IMR-90 (cell line): Measurements from ENCODE around the gene RAPGEF1. TPM values are rescaled to one million over a fixed set of nuclear protein-coding genes. Genes with fewer than 3 reads are reported as not detected.

Experiments
- ATAC-seq: fragments of 200-7000 bp; cut with Tn5 transposase; 2 replicates; pipeline ENCODE4 v1.9.1; 2020; ENCODE audit warnings: low read depth, mild to moderate bottlenecking, moderate library complexity
- BruUV-seq: library from RNA; stranded (reverse); fragments of 400-500 nt; replicated peaks from 2 replicates; lab custom pipeline; 2021; lab: Mats Ljungman, UMichigan
- CTCF ChIA-PET: fragments of 300-600 bp; formaldehyde crosslinking; extraction: SDS; loops from one replicate; lab custom pipeline; 2021; ENCODE audit warnings: antibody characterized with exemption; lab: Yijun Ruan, JAX
- POLR2A ChIA-PET: fragments of 300-600 bp; sonication (Branson Sonifier 250); formaldehyde crosslinking; loops from one replicate; lab custom pipeline; 2022; ENCODE audit warnings: antibody characterized with exemption; ENCODE audit not compliant: unreplicated experiment; lab: Charles Lee
- DNase-seq: peaks from one replicate; pipeline ENCODE4 v3.0.0; 2013
- H2AFZ ChIP-seq: replicated peaks from 2 replicates; pipeline ENCODE3; 2013; ENCODE audit warnings: low read length, mild to moderate bottlenecking; ENCODE audit not compliant: poor library complexity
- H2AK5ac ChIP-seq: 2 replicates; pipeline ENCODE4 v1.6.1; 2013; ENCODE audit warnings: low read depth, low read length, inconsistent platforms
- H2AK9ac ChIP-seq: replicated peaks from 2 replicates; pipeline ENCODE3; 2013; ENCODE audit warnings: mild to moderate bottlenecking, low read depth, low read length, moderate library complexity; ENCODE audit not compliant: poor library complexity
- H2BK120ac ChIP-seq: 2 replicates; pipeline ENCODE4 v1.6.1; 2013; ENCODE audit warnings: low read depth, low read length, inconsistent platforms
- H2BK15ac ChIP-seq: 3 replicates; pipeline ENCODE4 v1.6.1; 2013; ENCODE audit warnings: low read depth, low read length, inconsistent platforms
- H2BK20ac ChIP-seq: 2 replicates; pipeline ENCODE4 v1.6.1; 2013; ENCODE audit warnings: low read depth, mild to moderate bottlenecking, inconsistent platforms, low read length, moderate library complexity
- H2BK5ac ChIP-seq: 2 replicates; pipeline ENCODE4 v1.6.1; 2013; ENCODE audit warnings: mild to moderate bottlenecking, low read depth, low read length, inconsistent platforms; ENCODE audit not compliant: poor library complexity, severe bottlenecking
- H3K14ac ChIP-seq: replicated peaks from 2 replicates; pipeline ENCODE4 v1.6.1; 2013; ENCODE audit warnings: low read depth, low read length, inconsistent platforms
- H3K18ac ChIP-seq: 2 replicates; pipeline ENCODE4 v1.6.1; 2013; ENCODE audit warnings: low read depth, low read length, control low read depth
- H3K23ac ChIP-seq: 2 replicates; pipeline ENCODE4 v1.6.1; 2013; ENCODE audit warnings: low read depth, low read length, inconsistent platforms
- H3K27ac ChIP-seq: 2 replicates; pipeline ENCODE4 v1.5.1; 2013; ENCODE audit warnings: mild to moderate bottlenecking, control low read depth, low read length; ENCODE audit not compliant: insufficient read depth
- H3K27me3 ChIP-seq: 2 replicates; pipeline ENCODE4 v1.6.1; 2013; ENCODE audit warnings: low read length; ENCODE audit not compliant: control insufficient read depth, insufficient read depth
- H3K36me3 ChIP-seq: 2 replicates; pipeline ENCODE4 v1.6.1; 2013; ENCODE audit warnings: low read length, mixed read lengths; ENCODE audit not compliant: control insufficient read depth, insufficient read depth
- H3K4ac ChIP-seq: 2 replicates; pipeline ENCODE4 v1.6.1; 2013; ENCODE audit warnings: low read depth, low read length, inconsistent platforms
- H3K4me1 ChIP-seq: 2 replicates; pipeline ENCODE4 v1.6.1; 2013; ENCODE audit warnings: low read length, mixed read lengths; ENCODE audit not compliant: control insufficient read depth, insufficient read depth
- H3K4me2 ChIP-seq: 2 replicates; pipeline ENCODE4 v1.6.1; 2013; ENCODE audit warnings: low read depth, mild to moderate bottlenecking, control low read depth, low read length, moderate library complexity
- H3K4me3 ChIP-seq: 2 replicates; pipeline ENCODE4 v1.5.1; 2013; ENCODE audit warnings: low read depth, mild to moderate bottlenecking, control low read depth, low read length, moderate library complexity; ENCODE audit not compliant: insufficient read depth
- H3K56ac ChIP-seq: 2 replicates; pipeline ENCODE4 v1.6.1; 2013; ENCODE audit warnings: low read length, inconsistent platforms; ENCODE audit not compliant: insufficient read depth; ENCODE audit errors: extremely low read depth
- H3K79me1 ChIP-seq, 2 experiments: 2 replicates each; pipeline ENCODE4 v1.6.1; 2013; ENCODE audit warnings: low read length in 2 of 2, inconsistent platforms in 1 of 2, low read depth in 1 of 2
- H3K9ac ChIP-seq: 2 replicates; pipeline ENCODE4 v1.6.1; 2013; ENCODE audit warnings: low read depth, low read length, control low read depth
- H3K9me1 ChIP-seq: 2 replicates; pipeline ENCODE4 v1.6.1; 2013; ENCODE audit warnings: low read length, inconsistent platforms; ENCODE audit not compliant: insufficient read depth
- H3K9me3 ChIP-seq: 2 replicates; pipeline ENCODE4 v1.6.1; 2013; ENCODE audit warnings: low read length; ENCODE audit not compliant: control insufficient read depth, insufficient read depth
- H4K20me1 ChIP-seq: 2 replicates; pipeline ENCODE4 v1.6.1; 2013; ENCODE audit warnings: low read length, inconsistent platforms; ENCODE audit not compliant: insufficient read depth
- H4K5ac ChIP-seq: 2 replicates; pipeline ENCODE4 v1.6.1; 2013; ENCODE audit warnings: mild to moderate bottlenecking, low read depth, low read length, control low read depth
- H4K8ac ChIP-seq, 2 experiments: 2 replicates each; pipeline ENCODE4 v1.6.1; 2013; ENCODE audit warnings: low read depth in 2 of 2, low read length in 2 of 2, control low read depth in 1 of 2, inconsistent platforms in 1 of 2
- H4K91ac ChIP-seq: 2 replicates; pipeline ENCODE4 v1.6.1; 2013; ENCODE audit warnings: low read depth, low read length, inconsistent platforms; ENCODE audit not compliant: insufficient read depth
- BHLHE40 ChIP-seq: fragments of 150-350 bp; IDR thresholded peaks from 2 replicates; pipeline ENCODE4 v1.6.1; 2016; ENCODE audit warnings: mild to moderate bottlenecking, low read depth, low read length
- MAZ ChIP-seq: IDR thresholded peaks from 2 replicates; pipeline ENCODE4 v1.6.1; 2012; ENCODE audit warnings: low read depth, mild to moderate bottlenecking, low read length, improper control_type of control experiment, moderate library complexity, borderline replicate concordance
- WGBS, 2 experiments: methylation state at CpG; one replicate each; pipeline versions ENCODE4 v1.1.5 to v1.1.7; 2013; ENCODE audit warnings: missing lambda C conversion rate in 2 of 2; ENCODE audit not compliant: insufficient read length in 1 of 2; ENCODE audit errors: extremely low coverage in 2 of 2; 5-methylcytosine and 5-hydroxymethylcytosine counted together
- dilution Hi-C: fragments of 300-500 bp; cut with HindIII; formaldehyde crosslinking; loops from one replicate; pipeline ENCODE4 v1.14.3; 2018; ENCODE audit warnings: low sequenced_read_pairs; ENCODE audit not compliant: unreplicated experiment
- in situ Hi-C: fragments of 300-500 bp; cut with MboI; formaldehyde crosslinking; loops from 3 replicates; pipeline ENCODE4 v1.14.3; 2019; ENCODE audit warnings: low sequenced_read_pairs, inconsistent platforms, mixed read lengths
- intact Hi-C: fragments of 100-400 bp; cut with micrococcal nuclease; formaldehyde crosslinking; loops from 2 replicates; pipeline ENCODE4 v1.10.0; 2022
- polyA plus RNA-seq, 3 experiments: library from polyadenylated mRNA; depleted of rRNA; stranded (reverse); fragments of >200 nt; gene quantifications; 2 replicates each; pipeline ENCODE4 v1.2.3, GENCODE V29; 2012; ENCODE audit warnings: low replicate concordance in 1 of 3
- total RNA-seq: library from RNA; depleted of rRNA; stranded (reverse); fragments of >200 nt; gene quantifications from 2 replicates; pipeline ENCODE4 v1.2.3, GENCODE V29; 2012

RAPGEF1 gene
- total and polyA plus RNA-seq, 2 of the 4 experiments (the other 2 are of a cell fraction), result 13.1 to 22.3 TPM

DNA sequence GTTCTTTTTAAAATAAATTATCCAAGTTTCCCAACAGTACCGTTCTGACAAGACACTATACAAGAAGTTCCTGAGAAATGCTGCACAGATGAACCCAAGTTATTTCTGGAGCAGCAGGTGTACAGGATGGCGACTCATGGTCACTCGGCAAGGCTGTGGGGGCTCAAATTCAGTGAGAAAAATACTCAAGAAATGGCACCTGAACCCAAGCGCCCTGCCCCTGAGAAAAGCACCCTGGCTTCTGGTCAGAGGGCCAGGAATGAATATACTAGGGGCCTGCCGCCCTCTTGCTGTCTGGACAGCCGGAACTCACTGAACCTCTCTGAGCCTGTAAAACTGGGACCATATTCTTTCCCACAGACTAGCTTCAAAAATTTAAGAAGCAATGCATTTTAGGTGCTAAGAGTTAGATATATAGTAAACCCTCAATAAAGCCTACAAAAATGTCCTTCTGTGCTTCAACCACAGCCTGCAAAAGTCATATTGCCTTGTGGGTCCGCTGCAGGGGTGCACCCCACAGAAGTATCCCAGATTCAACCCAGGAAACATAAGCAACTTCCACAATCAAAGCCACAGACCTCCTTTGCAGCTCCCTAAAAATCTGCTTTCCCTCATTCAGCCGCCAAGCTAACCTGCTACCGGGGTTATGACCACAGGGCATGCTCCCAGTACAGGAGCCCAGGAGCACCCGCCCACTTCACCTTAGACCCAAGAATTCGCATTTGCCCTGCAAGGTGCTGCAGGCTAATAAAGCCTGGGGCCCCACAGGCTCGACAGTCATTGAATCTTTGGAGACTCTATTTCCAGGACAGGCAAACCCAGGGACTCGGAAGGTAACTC lies 1.4 kb downstream of the RAPGEF1 start:
- Histone ChIP-seq H4K8ac (peak overlapping the region in 1 of 2 experiments; percentile 41; a peak in 1 of 4 replicates), H3K36me3 (no peaks in the 10 kb centered on the region), H3K23ac (peak overlapping the region; percentile 92), H2BK120ac (peak overlapping the region; percentile 60; the same call in 1 of the 2 replicates), H3K27me3 (no peaks in the 10 kb centered on the region), H3K79me1 (peaks cover 32 to 50% of the 10 kb centered on the region in 2 experiments; a peak in 3 of 4 replicates), H4K91ac (peak overlapping the region; percentile 4), H3K4me3 (peak overlapping the region; percentile 81), H2BK20ac (no peak overlapping the region), H3K4ac (peak overlapping the region; percentile 71), H2AK9ac (peak overlapping the region; percentile 6), H3K9me3 (no peaks in the 10 kb centered on the region), H2BK5ac (no peak overlapping the region), H3K4me1 (peaks cover 25% of the 10 kb centered on the region), H3K27ac (peak overlapping the region; percentile 65), H3K9ac (peak overlapping the region; percentile 93), H3K14ac (peak overlapping the region; percentile 87), H3K18ac (no peak overlapping the region), H2BK15ac (no peak overlapping the region), H3K9me1 (peaks cover 21% of the 10 kb centered on the region), H4K5ac (peak overlapping the region; percentile 3; the same call in 1 of the 2 replicates), H2AFZ (no peak overlapping the region), H4K20me1 (peaks cover 50% of the 10 kb centered on the region), H2AK5ac (peak overlapping the region; percentile 20), H3K56ac (0 out of 2 replicates have a peak overlapping the region, but pooled peaks have one; percentile 19), H3K4me2 (peak overlapping the region; percentile 92)
- DNase-seq, result no peak
- WGBS, 2 experiments, result 41% methylated on average over 4 of the region's 13 CpGs; no CpG with 5 or more reads in 1 of the 2 experiments
- no TSS peak for BruUV-seq
- ChIA-PET CTCF (interaction anchor here (0.8 to 1.4 kb wide), 5 partner anchors 11 to 181 kb away, joined by 3 to 6 read pairs (median 3); no protein-coding TSS in a partner anchor), POLR2A (no interaction called here)
- in situ Hi-C loops (no loop called here), intact Hi-C loops (loop anchor here (2.0 kb wide), 2 partner anchors 130 to 148 kb away; no protein-coding TSS in a partner anchor), dilution Hi-C loops (no loop called here)
- TF ChIP-seq MAZ (no peak), BHLHE40 (no peak)
- no peak for ATAC-seq
